NCI-H1092 treated with DMSO at 0.1 percent for 48 hours (cell line): ENCODE data around the gene DUSP3.

Experiments used
- DNase-seq: peaks from one replicate; lab custom pipeline; 2025; lab: John Stamatoyannopoulos, UW

Gene DUSP3

GRCh38 chr17:43732958-43733357 lies 45.8 kb downstream of the DUSP3 start:
- DNase-seq, result no peak

- no peak for DNase-seq
Measured at GRCh38 chr17:43728081-43728480, 50.7 kb downstream of the DUSP3 start.

GRCh38 chr17:43723697-43724359 lies 54.9 kb downstream of the DUSP3 start:
- DNase-seq, result no peak

GRCh38 chr17:43722870-43723665 lies 55.7 kb downstream of the DUSP3 start:
- no peak for DNase-seq

- no peak for DNase-seq
Measured at GRCh38 chr17:43722269-43722619, 56.5 kb downstream of the DUSP3 start.

- DNase-seq, result no peak
Measured at GRCh38 chr17:43721537-43722268, 57.1 kb downstream of the DUSP3 start.

GRCh38 chr17:43720311-43721060 lies 58.3 kb downstream of the DUSP3 start:
- DNase-seq, result peak; percentile 48

GRCh38 chr17:43719578-43719977 lies 59.2 kb downstream of the DUSP3 start:
- no peak for DNase-seq

- DNase-seq, result no peak
Measured at GRCh38 chr17:43718544-43718943, 60.2 kb downstream of the DUSP3 start.

GRCh38 chr17:43717913-43718312 lies 60.9 kb downstream of the DUSP3 start:
- DNase-seq, result no peak
